Right atrium auricular region (tissue), 2 donors: Measurements from ENCODE around the gene UBE2D2. TPM values are rescaled to one million over a fixed set of nuclear protein-coding genes. Genes with fewer than 3 reads are reported as not detected.
"Not testable (repeated sequence)": the region's sequence is repeated elsewhere in the genome, so short reads cannot be mapped to it uniquely, and the experiment has no call there.

Source experiments
- DNase-seq: peaks from one replicate; pipeline ENCODE4 v3.0.0-alpha.2; 2019; ENCODE audit warnings: low spot score
- H3K27ac ChIP-seq, 2 donors: fragments of 200-600 bp; sonication (generic); 1 replicate in 1 of 2; 2 replicates in 1 of 2; pipeline ENCODE4 v1.5.1; 2016 to 2019
- H3K27me3 ChIP-seq, 2 donors: fragments of 200-600 bp; sonication (generic); one replicate each; pipeline versions ENCODE4 v1.5.1 to v1.6.0; 2017 to 2019
- H3K36me3 ChIP-seq: fragments of 200-600 bp; sonication (generic); one replicate; pipeline ENCODE4 v1.5.1; 2016
- H3K4me1 ChIP-seq, 2 donors: fragments of 200-600 bp; sonication (generic); one replicate each; pipeline versions ENCODE4 v1.5.1 to v1.6.0; 2017 to 2019
- H3K4me3 ChIP-seq, 2 donors: fragments of 200-600 bp; sonication (generic); 1 replicate in 1 of 2; 2 replicates in 1 of 2; pipeline ENCODE4 v1.5.1; 2017 to 2019; ENCODE audit warnings: mild to moderate bottlenecking in 1 of 2, moderate library complexity in 1 of 2
- H3K9me3 ChIP-seq, 2 donors: fragments of 200-600 bp; sonication (generic); one replicate each; pipeline ENCODE4 v1.5.1; 2019
- total RNA-seq, 2 donors: library from RNA; depleted of rRNA; stranded (reverse); fragments of >200 nt; gene quantifications; one replicate each; pipeline ENCODE4 v1.1.0, GENCODE V29; 2016
- TF ChIP-seq, protein P1 (sequence below), 2 donors: fragments of 200-600 bp; sonication (generic); IDR thresholded peaks; one replicate each; pipeline ENCODE4 v1.5.1; 2019; ENCODE audit warnings: antibody characterized with exemption in 2 of 2

UBE2D2 gene
- total RNA-seq, 2 donors from 2014 or later = 54.3 to 73.6 TPM

DNA sequence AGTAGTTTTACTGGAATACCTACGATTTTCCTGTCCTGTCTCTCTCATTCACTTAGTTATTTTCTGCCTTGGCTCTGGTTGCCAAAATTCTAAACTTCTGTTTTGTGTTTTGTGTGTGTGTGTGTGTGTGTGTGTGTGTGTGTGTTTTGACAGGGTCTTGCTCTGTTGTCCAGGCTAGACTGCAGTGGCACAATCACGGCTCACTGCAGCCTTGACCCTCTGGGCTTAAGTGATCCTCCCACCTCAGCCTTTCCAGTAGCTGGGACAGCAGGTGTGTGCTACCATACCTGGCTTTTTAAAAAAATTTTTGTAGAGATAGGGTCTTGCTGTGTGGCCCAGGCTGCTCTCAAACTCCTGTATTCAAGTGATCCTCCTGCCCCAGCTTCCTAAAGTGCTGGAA is 17.2 kb downstream of the UBE2D2 start:
- no peak for DNase-seq
- TF ChIP-seq, protein P1, sequence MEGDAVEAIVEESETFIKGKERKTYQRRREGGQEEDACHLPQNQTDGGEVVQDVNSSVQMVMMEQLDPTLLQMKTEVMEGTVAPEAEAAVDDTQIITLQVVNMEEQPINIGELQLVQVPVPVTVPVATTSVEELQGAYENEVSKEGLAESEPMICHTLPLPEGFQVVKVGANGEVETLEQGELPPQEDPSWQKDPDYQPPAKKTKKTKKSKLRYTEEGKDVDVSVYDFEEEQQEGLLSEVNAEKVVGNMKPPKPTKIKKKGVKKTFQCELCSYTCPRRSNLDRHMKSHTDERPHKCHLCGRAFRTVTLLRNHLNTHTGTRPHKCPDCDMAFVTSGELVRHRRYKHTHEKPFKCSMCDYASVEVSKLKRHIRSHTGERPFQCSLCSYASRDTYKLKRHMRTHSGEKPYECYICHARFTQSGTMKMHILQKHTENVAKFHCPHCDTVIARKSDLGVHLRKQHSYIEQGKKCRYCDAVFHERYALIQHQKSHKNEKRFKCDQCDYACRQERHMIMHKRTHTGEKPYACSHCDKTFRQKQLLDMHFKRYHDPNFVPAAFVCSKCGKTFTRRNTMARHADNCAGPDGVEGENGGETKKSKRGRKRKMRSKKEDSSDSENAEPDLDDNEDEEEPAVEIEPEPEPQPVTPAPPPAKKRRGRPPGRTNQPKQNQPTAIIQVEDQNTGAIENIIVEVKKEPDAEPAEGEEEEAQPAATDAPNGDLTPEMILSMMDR (IDR thresholded peaks at IDR 0.05) = no peak
- H3K4me1 ChIP-seq = peaks cover 0 to 38% of the 10 kb centered on the region in 2 donors
- H3K27ac ChIP-seq = no peak overlapping the region
- H3K4me3 ChIP-seq = no peak overlapping the region
- no peaks in the 10 kb centered on the region for H3K27me3 ChIP-seq
- H3K36me3 ChIP-seq = no peaks in the 10 kb centered on the region
- no peaks in the 10 kb centered on the region for H3K9me3 ChIP-seq

DNA sequence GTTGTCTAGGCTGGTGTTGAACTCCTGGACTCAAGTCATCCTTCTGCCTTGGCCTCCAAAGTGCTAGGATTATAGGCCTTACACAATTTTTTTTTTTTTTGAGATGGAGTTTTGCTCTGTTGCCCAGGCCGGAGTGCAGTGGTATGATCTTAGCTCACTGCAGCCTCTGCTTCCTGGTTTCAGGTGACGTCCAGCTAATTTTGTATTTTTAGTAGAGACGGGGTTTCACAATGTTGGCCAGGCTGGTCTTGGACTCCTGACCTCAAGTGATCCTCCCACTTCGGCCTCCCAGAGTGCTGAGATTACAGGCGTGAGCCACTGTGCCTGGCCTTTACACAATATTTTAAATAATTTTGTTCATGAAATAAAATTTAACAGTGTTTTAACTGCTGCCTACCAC is 21.0 kb downstream of the UBE2D2 start:
- H3K4me1 ChIP-seq = peaks cover 0 to 27% of the 10 kb centered on the region in 2 donors
- not testable (repeated sequence) for H3K4me3 ChIP-seq, H3K36me3 ChIP-seq, DNase-seq, H3K27ac ChIP-seq, H3K27me3 ChIP-seq, H3K9me3 ChIP-seq

DNA sequence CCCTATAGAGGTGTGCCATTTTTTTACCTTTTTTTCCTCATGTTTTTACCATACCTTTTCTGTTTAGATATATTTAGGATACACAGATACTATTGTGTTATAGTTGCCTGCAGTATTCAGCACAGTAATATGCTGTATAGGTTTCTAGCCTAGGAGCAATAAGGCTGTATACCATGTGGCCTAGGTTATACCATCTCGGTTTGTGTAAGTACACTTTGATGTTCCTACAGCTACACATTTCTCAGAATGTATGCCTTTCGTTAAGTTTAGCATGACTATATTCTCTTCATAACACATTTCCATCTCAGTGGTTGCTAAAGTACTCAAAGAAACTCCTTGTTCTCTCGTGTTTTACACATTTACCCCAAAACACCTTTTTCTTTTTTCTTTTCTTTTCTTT is 23.0 kb downstream of the UBE2D2 start:
- Histone ChIP-seq H3K9me3 (no peaks in the 10 kb centered on the region), H3K27ac (no peak overlapping the region), H3K4me3 (no peak overlapping the region), H3K27me3 (no peaks in the 10 kb centered on the region), H3K4me1 (peaks cover 0 to 20% of the 10 kb centered on the region in 2 donors), H3K36me3 (no peaks in the 10 kb centered on the region)
- no peak for DNase-seq
- TF ChIP-seq, protein P1 (IDR thresholded peaks at IDR 0.05) = no peak

DNA sequence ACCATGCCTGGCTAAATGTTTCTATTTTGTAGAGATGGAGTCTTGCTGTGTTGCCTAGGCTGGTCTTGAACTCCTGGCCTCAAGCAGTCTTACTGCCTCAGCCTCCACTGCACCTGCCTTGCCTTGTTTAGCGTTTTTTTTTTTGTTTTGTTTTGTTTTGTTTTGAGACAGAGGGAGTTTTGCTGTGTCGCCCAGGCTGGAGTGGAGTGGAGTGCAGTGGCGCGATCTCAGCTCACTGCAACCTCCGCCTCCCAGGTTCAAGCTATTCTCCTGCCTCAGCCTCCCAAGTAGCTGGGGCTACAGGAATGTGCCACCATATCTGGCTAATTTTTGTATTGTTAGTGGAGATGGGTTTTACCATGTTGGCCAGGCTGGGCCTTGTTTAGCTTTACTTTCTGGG is 27.0 kb downstream of the UBE2D2 start:
- H3K9me3 ChIP-seq, H3K27ac ChIP-seq, H3K36me3 ChIP-seq, DNase-seq, H3K4me3 ChIP-seq, H3K27me3 ChIP-seq: not testable (repeated sequence)
- H3K4me1 ChIP-seq = peaks cover 0 to 14% of the 10 kb centered on the region in 2 donors

DNA sequence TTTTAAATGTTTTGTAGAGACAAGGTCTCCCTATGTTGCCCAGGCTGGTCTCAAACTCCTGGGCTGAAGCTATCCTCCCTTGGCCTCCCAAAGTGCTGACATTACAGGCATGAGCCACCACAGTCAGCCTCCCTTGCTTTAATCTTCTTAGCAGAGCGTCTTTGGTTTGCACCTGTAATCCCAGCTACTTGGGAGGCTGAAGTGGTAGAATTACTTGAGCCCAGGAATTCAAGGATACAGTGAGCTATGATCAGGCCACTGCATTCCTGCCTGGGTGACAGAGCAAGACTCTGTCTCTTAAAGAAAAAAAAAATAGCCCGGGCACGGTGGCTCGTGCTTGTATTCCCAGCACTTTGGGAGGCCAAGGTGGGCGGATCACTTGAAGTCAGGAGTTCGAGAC is 27.8 kb downstream of the UBE2D2 start:
- no peak for DNase-seq
- Histone ChIP-seq H3K4me3 (no peak overlapping the region), H3K36me3 (no peaks in the 10 kb centered on the region), H3K27ac (no peak overlapping the region), H3K4me1 (peaks cover 0 to 19% of the 10 kb centered on the region in 2 donors), H3K27me3 (no peaks in the 10 kb centered on the region), H3K9me3 (no peaks in the 10 kb centered on the region)
- TF ChIP-seq, protein P1 (IDR thresholded peaks at IDR 0.05) = no peak

DNA sequence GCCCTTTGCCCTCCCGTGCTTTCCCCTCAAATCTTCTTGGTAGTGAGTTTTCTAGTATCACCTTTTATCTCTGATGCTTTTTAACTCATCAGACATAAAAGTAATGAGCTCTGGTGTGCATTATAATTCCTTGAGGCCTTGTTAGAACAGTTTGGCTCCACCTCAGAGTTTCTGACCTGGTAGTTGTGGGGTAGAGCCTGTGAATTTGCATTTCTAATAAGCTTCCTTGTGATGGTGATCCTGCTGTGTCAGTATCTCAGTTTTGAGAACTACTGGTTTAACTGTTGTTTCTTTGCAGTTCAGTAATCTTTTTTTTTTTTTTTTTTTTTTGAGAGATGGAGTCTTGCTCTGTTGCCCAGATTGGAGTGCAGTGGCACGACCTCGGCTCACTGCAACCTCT is 31.1 kb downstream of the UBE2D2 start:
- Histone ChIP-seq H3K27ac (no peak overlapping the region), H3K4me1 (peaks cover 0 to 26% of the 10 kb centered on the region in 2 donors)
- no peak for DNase-seq

DNA sequence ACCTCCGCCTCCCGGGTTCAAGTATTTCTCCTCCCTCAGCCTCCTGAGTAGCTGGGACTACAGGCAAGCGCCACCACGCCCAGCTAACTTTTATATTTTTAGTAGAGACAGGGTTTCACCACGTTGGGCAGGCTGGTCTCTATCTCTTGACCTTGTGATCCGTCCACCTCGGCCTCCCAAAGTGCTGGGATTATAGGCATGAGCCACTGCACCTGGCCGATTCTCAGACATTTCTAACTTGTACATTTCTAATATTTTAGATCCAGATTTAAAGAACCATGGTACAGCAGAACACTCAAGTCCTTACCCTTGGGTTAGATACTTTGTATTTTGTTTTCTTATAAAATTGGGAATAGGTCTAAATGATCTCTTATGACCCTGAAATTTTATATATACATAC is 31.9 kb downstream of the UBE2D2 start:
- not testable (repeated sequence) for H3K27ac ChIP-seq, DNase-seq, H3K4me3 ChIP-seq, H3K9me3 ChIP-seq, H3K27me3 ChIP-seq, H3K36me3 ChIP-seq
- H3K4me1 ChIP-seq = peaks cover 0 to 24% of the 10 kb centered on the region in 2 donors

More for the DNA sequence above, 31.1 kb downstream of the UBE2D2 start:
- H3K9me3 ChIP-seq = no peaks in the 10 kb centered on the region
- TF ChIP-seq, protein P1 (IDR thresholded peaks at IDR 0.05) = no peak
- no peaks in the 10 kb centered on the region for H3K36me3 ChIP-seq
- no peaks in the 10 kb centered on the region for H3K27me3 ChIP-seq
- no peak overlapping the region for H3K4me3 ChIP-seq
